Measurements from ENCODE around the gene PPM1H.

DNA sequence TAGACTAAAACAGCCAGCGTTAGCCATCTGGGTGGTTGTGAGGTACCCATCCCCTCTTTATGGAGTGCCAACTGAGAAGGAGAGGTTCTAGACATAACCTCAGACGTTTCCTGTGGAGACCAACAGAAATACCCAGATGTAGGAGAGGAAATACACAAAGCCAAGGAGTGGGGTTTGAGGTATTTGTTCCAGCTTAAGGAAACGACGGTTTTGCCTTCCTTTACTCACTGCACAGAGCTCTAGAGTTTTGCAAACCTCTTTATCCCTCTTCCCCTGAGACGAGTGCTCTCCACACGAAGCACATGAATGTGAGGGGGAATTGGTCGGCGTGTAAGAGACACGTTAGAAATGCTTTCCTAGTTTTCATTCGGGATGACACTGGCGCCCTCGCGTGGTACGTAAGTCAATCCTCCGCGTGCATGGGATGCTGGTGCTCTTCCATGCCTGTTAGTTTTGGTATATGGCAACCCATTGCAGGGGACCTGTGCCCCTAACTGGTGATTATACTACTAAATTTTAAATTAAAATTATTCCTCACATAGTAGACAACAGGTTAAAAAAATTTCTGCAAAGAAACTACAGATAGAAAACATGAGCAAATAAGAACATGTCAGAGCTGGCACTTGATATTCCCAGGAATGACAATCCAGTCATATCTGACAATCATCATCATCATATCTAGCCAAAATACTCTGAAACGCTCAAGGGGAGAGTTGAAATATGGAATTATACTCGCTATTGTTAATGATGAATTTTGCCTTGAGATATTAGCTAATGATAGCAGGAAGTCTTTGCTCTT is 121.7 kb downstream of the PPM1H start:
- TF ChIP-seq, protein P1, sequence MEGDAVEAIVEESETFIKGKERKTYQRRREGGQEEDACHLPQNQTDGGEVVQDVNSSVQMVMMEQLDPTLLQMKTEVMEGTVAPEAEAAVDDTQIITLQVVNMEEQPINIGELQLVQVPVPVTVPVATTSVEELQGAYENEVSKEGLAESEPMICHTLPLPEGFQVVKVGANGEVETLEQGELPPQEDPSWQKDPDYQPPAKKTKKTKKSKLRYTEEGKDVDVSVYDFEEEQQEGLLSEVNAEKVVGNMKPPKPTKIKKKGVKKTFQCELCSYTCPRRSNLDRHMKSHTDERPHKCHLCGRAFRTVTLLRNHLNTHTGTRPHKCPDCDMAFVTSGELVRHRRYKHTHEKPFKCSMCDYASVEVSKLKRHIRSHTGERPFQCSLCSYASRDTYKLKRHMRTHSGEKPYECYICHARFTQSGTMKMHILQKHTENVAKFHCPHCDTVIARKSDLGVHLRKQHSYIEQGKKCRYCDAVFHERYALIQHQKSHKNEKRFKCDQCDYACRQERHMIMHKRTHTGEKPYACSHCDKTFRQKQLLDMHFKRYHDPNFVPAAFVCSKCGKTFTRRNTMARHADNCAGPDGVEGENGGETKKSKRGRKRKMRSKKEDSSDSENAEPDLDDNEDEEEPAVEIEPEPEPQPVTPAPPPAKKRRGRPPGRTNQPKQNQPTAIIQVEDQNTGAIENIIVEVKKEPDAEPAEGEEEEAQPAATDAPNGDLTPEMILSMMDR (IDR thresholded peaks at IDR 0.05): peak; percentile 18 to 42 (median 28)
- TF ChIP-seq POLR2AphosphoS5 (IDR thresholded peaks at IDR 0.05): no peak
- TF ChIP-seq POLR2A (IDR thresholded peaks at IDR 0.05): no peak

All from prostate gland (tissue), 2 donors.